PC-9 (cell line): ENCODE data around the gene INKA2. TPM values are rescaled to one million over a fixed set of nuclear protein-coding genes. Genes with fewer than 3 reads are reported as not detected.

ENCODE experiments used
- BruUV-seq: library from RNA; stranded (reverse); fragments of 400-500 nt; replicated peaks from 2 replicates; lab custom pipeline; 2021; lab: Mats Ljungman, UMichigan
- CTCF ChIA-PET: fragments of 300-600 bp; sonication (Branson Sonifier 250); formaldehyde crosslinking; loops from one replicate; lab custom pipeline; 2022; ENCODE audit warnings: antibody characterized with exemption; lab: Charles Lee
- POLR2A ChIA-PET: fragments of 300-600 bp; sonication (Branson Sonifier 250); formaldehyde crosslinking; loops from one replicate; lab custom pipeline; 2022; ENCODE audit warnings: antibody characterized with exemption; ENCODE audit not compliant: unreplicated experiment; lab: Charles Lee
- DNase-seq, 2 experiments: peaks; one replicate each; pipeline versions ENCODE4 v3.0.0 to v3.0.0-alpha.2; 2015 to 2022; ENCODE audit warnings: mixed read lengths in 1 of 2
- H2AFZ ChIP-seq: fragments of 200-600 bp; sonication (generic); 2 replicates; pipeline ENCODE4 v1.8.1; 2017; ENCODE audit warnings: antibody characterized with exemption
- H3F3A ChIP-seq: fragments of 200-600 bp; sonication (generic); 2 replicates; pipeline ENCODE4 v1.8.1; 2017; ENCODE audit warnings: antibody characterized with exemption, mild to moderate bottlenecking, low read depth; ENCODE audit not compliant: insufficient read depth
- H3K27ac ChIP-seq: fragments of 200-600 bp; sonication (generic); 2 replicates; pipeline ENCODE4 v1.6.1; 2016; ENCODE audit warnings: mixed run types
- H3K27me3 ChIP-seq: fragments of 200-600 bp; sonication (generic); 2 replicates; pipeline ENCODE4 v1.6.1; 2016; ENCODE audit warnings: low read depth, mixed run types; ENCODE audit not compliant: insufficient read depth
- H3K36me3 ChIP-seq: fragments of 200-600 bp; sonication (generic); 2 replicates; pipeline ENCODE4 v1.6.1; 2016; ENCODE audit warnings: low read depth, mixed run types
- H3K4me1 ChIP-seq: fragments of 200-600 bp; sonication (generic); replicated peaks from 2 replicates; pipeline ENCODE4 v1.6.1; 2016; ENCODE audit warnings: mixed run types; ENCODE audit not compliant: insufficient read depth
- H3K4me2 ChIP-seq: fragments of 200-600 bp; sonication (generic); 2 replicates; pipeline ENCODE4 v1.6.1; 2017; ENCODE audit warnings: mixed run types
- H3K4me3 ChIP-seq: fragments of 200-600 bp; sonication (generic); 2 replicates; pipeline ENCODE4 v1.6.1; 2016; ENCODE audit warnings: mixed run types
- H3K79me2 ChIP-seq: fragments of 200-600 bp; sonication (generic); 2 replicates; pipeline ENCODE4 v1.6.1; 2017; ENCODE audit warnings: low read depth, mixed run types
- H3K9me2 ChIP-seq: fragments of 200-600 bp; sonication (generic); 2 replicates; pipeline ENCODE4 v1.8.1; 2017; ENCODE audit warnings: mild to moderate bottlenecking; ENCODE audit not compliant: insufficient read depth
- H3K9me3 ChIP-seq: fragments of 200-600 bp; sonication (generic); 2 replicates; pipeline ENCODE4 v1.8.1; 2016; ENCODE audit warnings: low read depth; ENCODE audit not compliant: insufficient read depth
- H4K20me1 ChIP-seq: fragments of 200-600 bp; sonication (generic); 2 replicates; pipeline ENCODE4 v1.8.1; 2017; ENCODE audit not compliant: insufficient read depth
- CTCF ChIP-seq: fragments of 200-600 bp; sonication (generic); conservative IDR thresholded peaks from 2 replicates; pipeline ENCODE4 v1.6.1; 2017; ENCODE audit warnings: mixed run types, antibody characterized with exemption, mild to moderate bottlenecking, moderate library complexity
- EZH2 ChIP-seq: fragments of 200-600 bp; sonication (generic); IDR thresholded peaks from 2 replicates; pipeline ENCODE4 v1.8.0; 2017; ENCODE audit warnings: antibody characterized with exemption, low read depth
- intact Hi-C: fragments of 100-400 bp; cut with micrococcal nuclease; formaldehyde crosslinking; loops from one replicate; pipeline ENCODE4 v1.10.0; 2022; ENCODE audit not compliant: unreplicated experiment
- total RNA-seq: library from RNA; stranded (reverse); gene quantifications from 2 replicates; pipeline ENCODE4 v1.2.3, GENCODE V29; 2021

INKA2 gene
- total RNA-seq, 1 experiment from 2014 or later = 1.4 TPM

- no TSS peak for BruUV-seq
- Histone ChIP-seq H3K4me1 (peaks cover 13% of the 10 kb centered on the region), H3K4me2 (no peak overlapping the region), H3F3A (no peaks in the 10 kb centered on the region; the same call in 1 of the 2 replicates), H3K79me2 (no peaks in the 10 kb centered on the region), H3K9me3 (no peaks in the 10 kb centered on the region), H3K27ac (no peak overlapping the region), H2AFZ (no peak overlapping the region), H3K4me3 (no peak overlapping the region), H4K20me1 (0 out of 2 replicates have a peak, but pooled peaks cover 3% of the 10 kb centered on the region), H3K36me3 (no peaks in the 10 kb centered on the region), H3K27me3 (peaks cover 2% of the 10 kb centered on the region; the same call in 1 of the 2 replicates), H3K9me2 (no peaks in the 10 kb centered on the region)
- CTCF ChIA-PET = no interaction called here
- TF ChIP-seq EZH2 (no peak), CTCF (no peak)
- POLR2A ChIA-PET = no interaction called here
- intact Hi-C loops = no loop called here
- DNase-seq = no peak
Observed at GRCh38 chr1:111735321-111735720, 3.9 kb downstream of the INKA2 start.

DNA sequence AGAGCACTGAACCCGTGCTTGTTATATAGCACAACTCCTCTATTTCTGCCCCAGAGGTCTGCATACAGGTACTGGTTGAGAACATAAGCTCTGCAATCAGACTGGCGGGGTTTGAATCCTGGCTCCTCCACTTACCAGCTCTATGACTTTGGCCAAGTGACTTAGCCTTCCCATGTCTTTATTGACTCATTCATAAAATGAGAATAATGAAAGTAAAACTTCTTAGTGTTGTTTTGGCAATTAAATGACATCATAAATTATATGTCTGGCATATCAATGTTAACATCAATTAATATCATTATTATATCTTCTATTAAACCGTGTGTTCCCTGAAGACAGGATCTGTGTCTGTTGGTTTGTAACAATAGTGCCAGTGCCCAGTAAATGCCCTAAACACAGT is 4.3 kb downstream of the INKA2 start:
- CTCF ChIA-PET = no interaction called here
- no peak for DNase-seq
- Histone ChIP-seq H3K9me3 (no peaks in the 10 kb centered on the region), H3K36me3 (no peaks in the 10 kb centered on the region), H4K20me1 (0 out of 2 replicates have a peak, but pooled peaks cover 3% of the 10 kb centered on the region), H3K9me2 (no peaks in the 10 kb centered on the region), H3K4me3 (no peak overlapping the region), H3K79me2 (no peaks in the 10 kb centered on the region), H3K4me2 (no peak overlapping the region), H3F3A (no peaks in the 10 kb centered on the region; the same call in 1 of the 2 replicates), H2AFZ (no peak overlapping the region), H3K27ac (no peak overlapping the region), H3K27me3 (no peaks in the 10 kb centered on the region), H3K4me1 (peaks cover 12% of the 10 kb centered on the region)
- no TSS peak for BruUV-seq
- intact Hi-C loops = no loop called here
- TF ChIP-seq EZH2 = no peak
- POLR2A ChIA-PET = no interaction called here

GRCh38 chr1:111734426-111734825 is 4.8 kb downstream of the INKA2 start:
- H3K9me3 ChIP-seq = no peaks in the 10 kb centered on the region
- DNase-seq = no peak
- no peaks in the 10 kb centered on the region for H3K9me2 ChIP-seq
- H3K79me2 ChIP-seq = no peaks in the 10 kb centered on the region
- no TSS peak for BruUV-seq
- H3K36me3 ChIP-seq = no peaks in the 10 kb centered on the region
- H3K27ac ChIP-seq = no peak overlapping the region
- peaks cover 7% of the 10 kb centered on the region for H3K4me1 ChIP-seq
- TF ChIP-seq EZH2 (no peak), CTCF (no peak)
- H3F3A ChIP-seq = no peaks in the 10 kb centered on the region
- no peaks in the 10 kb centered on the region for H3K27me3 ChIP-seq
- 0 out of 2 replicates have a peak, but pooled peaks cover 3% of the 10 kb centered on the region for H4K20me1 ChIP-seq
- H2AFZ ChIP-seq = no peak overlapping the region
- H3K4me2 ChIP-seq = no peak overlapping the region
- no peak overlapping the region for H3K4me3 ChIP-seq
- ChIA-PET POLR2A (no interaction called here), CTCF (no interaction called here)
- intact Hi-C loops = no loop called here

GRCh38 chr1:111733992-111734341 is 5.2 kb downstream of the INKA2 start:
- Histone ChIP-seq H3K9me3 (no peaks in the 10 kb centered on the region), H3K4me1 (peaks cover 7% of the 10 kb centered on the region), H3K27ac (no peak overlapping the region), H4K20me1 (0 out of 2 replicates have a peak, but pooled peaks cover 3% of the 10 kb centered on the region), H3K9me2 (no peaks in the 10 kb centered on the region), H2AFZ (no peak overlapping the region), H3K4me3 (no peak overlapping the region), H3K36me3 (no peaks in the 10 kb centered on the region), H3K79me2 (no peaks in the 10 kb centered on the region), H3F3A (no peaks in the 10 kb centered on the region), H3K4me2 (no peak overlapping the region), H3K27me3 (no peaks in the 10 kb centered on the region)
- intact Hi-C loops = no loop called here
- no peak for DNase-seq
- BruUV-seq = no TSS peak
- CTCF ChIA-PET = no interaction called here
- TF ChIP-seq CTCF = no peak
- no peak for TF ChIP-seq EZH2
- POLR2A ChIA-PET = no interaction called here
